GM15510 (cell line): ENCODE measurements around the gene GPATCH8.

ENCODE experiments used
- POLR2A ChIP-seq: IDR thresholded peaks from 3 replicates; pipeline ENCODE4 v1.6.1; 2011; ENCODE audit warnings: borderline replicate concordance; ENCODE audit not compliant: insufficient read length; ENCODE audit errors: extremely low read depth

Gene GPATCH8

DNA sequence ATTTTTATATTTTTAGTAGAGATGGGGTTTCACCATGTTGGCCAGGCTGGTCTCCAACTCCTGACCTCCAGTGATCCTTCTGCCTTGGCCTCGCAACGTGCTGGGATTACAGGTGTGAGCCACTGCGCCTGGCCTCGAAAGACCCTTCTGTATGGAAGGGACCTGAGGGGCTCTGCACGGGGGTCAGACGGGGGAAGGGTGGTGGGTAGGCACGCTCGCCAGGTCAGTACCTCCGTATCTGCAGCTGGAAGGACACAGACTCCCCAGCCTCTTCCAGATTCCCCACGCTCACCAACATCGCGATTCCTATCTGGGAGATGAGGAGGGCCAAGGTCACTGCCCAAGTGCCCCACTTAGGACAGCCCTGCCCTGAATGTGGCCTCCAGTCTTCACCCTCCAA lies 126.4 kb downstream of the GPATCH8 start:
- no peak for TF ChIP-seq POLR2A

GRCh38 chr17:44376124-44376523 lies 127.1 kb downstream of the GPATCH8 start:
- no peak for TF ChIP-seq POLR2A

DNA sequence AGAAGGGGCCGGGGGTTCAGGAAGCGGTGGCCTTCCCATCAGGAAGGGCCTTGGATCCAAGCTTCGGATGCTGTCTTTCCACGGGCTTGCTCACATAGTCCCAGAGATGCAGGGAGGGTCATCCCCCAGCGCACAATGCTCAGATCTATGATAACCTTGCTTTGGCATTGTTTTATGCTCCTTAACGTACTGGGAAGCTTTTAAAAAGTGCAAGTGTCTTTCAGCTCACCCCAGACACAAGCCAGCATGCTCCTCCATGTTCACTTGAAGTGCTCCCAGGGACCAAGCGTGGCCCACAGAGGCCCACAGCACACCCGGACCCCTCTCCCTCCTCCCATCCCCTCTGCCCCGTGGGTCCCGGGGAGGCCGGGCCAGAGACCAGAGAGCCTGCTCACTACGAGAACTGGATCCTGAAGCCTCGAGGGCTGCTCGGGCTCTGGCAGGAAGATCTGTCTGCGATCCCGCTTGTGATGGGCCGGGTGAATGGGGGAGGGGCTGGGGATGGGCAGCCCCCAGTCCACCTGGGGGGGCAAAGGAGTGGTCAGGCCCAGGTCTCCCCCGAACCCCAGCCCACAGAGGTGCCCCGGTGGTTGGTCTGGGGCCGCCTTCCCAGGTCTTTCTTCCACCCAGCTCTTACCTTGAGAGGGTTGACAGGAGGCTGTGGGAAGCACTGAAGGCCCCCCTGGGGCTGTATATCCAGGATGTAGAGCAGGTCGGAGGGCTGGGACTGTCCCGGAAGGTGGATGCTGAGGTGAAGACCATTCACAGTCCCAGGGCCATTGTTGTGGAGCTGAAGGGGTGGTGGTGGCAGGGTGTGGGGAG lies 127.8 kb downstream of the GPATCH8 start:
- TF ChIP-seq POLR2A, result no peak

- TF ChIP-seq POLR2A, result no peak
Measured at GRCh38 chr17:44374306-44375195, 128.7 kb downstream of the GPATCH8 start.

DNA sequence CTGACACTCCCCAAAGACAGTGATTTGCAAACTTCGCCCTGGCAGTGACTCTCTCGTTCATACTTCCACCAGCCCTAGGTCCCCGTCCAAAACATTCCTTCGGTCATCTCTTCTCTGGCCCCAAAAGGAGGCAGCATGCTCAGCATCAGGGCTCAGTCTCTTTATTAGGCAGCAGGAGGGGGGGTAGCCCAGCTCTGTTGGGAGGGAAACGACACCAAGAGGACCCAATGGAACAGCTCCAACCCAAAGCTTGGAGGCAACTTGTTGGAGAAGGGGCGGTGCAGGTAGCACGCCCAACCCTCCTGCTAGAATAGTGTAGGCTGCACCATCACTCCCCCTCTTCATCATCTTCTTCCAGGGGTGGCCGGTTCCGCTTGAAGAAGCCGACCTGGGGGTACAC lies 131.2 kb downstream of the GPATCH8 start:
- TF ChIP-seq POLR2A, result no peak

DNA sequence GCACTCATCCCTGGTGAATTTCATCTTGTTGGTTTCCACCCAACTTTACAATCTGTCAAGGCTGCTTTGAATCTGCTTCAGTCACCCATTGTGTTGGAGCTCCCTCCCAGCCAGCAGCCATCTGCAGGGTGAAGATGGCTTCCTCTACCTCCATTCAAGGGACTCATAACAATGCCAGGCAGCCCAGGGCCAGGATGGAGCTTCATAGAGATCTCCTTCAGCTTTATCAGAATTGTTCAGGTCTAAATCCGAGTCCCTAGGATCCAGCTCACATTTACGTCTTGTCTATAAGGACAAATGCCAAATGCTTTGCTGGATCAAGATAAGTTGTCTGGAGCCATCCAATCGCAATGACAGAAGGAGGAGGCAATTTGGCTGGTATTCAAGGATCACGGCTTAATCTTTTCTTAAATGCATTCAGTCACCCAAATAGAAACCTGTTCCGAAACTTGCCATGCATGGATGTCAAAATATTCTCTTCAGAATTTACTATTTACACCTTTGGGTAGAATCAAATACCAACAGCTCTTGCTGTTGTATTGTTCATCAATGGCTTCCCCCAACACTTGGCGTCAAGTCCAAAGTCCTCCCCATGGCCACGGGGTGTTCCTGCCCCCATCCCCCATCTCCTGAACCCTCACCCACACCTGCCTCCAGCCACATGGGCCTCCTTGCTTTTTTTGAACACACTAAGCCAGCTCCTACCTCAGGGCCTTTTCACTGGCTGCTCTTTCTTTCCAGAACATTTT lies 135.8 kb downstream of the GPATCH8 start:
- TF ChIP-seq POLR2A, result no peak

GRCh38 chr17:44363613-44364159 lies 139.5 kb downstream of the GPATCH8 start, which contains the start of gene FAM171A2:
Gene FAM171A2 (minus strand): TSS chr17:44363853. CDS start chr17:44363714, 139 bp downstream.
- no peak for TF ChIP-seq POLR2A

GRCh38 chr17:44362949-44363612 lies 140.1 kb downstream of the GPATCH8 start:
- no peak for TF ChIP-seq POLR2A

DNA sequence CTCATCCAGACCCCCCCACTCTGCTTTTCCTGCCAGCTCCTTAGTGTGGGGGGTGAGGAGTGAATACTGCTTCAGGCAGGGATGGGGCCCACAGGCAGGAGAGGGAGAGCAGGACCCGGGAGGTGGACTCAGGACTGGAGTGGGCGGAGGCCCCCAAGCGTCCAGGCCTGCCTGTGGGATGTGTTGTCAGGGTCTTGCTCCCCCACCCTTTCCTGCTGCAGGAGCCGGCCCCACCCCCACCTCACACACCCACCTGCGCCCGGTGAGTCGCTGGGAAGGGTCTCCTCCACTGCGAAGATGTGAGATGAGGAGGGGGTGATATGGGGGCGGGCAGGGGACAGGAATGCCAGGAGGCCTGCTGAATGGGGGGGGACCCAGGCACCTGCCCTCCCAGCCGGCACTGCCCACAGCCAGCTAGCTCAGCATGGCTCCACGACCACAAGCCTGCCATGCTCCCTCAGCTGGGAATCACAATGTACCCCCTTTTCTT lies 140.7 kb downstream of the GPATCH8 start:
- no peak for TF ChIP-seq POLR2A

DNA sequence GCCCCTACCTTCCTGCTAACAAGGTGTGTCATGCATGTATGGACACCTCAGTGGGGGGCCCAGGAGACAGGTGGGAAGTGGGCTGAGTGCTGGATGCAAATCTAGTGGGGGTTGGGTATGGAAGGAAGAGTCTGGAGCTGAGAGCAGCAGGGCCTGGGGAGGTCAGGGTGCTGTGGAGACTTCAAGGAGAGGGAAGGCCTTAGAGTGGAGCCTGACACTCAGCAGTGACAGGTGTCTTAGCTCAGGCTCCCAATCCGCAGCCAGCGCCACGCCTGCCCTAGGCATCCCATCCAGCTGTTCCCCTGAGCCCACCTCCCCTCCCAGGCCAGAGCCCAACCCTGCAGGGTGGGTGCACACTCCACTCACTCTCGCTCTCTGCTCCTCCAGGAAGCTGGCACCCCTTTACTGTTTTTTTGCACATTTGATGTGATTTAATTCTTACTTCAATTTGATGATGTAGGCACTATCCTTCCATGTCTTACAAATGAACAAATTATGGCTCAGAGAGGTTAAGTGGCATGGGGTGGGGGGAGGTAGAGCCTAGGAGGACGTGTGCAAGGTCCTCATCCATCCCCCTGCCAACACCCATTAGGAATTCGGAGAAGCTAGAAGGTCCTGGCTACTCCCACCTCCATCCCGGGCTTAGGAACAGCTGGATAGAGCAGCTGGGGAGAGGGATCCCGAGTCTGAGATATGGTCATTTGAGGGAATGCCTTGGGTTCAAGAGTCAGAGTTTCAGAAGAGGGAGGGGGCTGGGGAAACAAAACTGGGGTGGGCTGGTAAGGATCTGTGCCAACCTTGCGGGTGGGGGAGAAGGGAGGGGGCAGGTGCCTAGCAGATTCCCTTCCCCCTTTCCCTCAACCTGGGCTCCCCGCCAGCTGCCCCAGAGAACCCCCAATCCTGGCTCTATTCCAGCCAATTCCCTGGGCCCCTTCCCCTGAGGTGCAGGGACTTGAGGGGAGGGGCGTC lies 141.6 kb downstream of the GPATCH8 start:
- TF ChIP-seq POLR2A, result no peak

- no peak for TF ChIP-seq POLR2A
Measured at GRCh38 chr17:44360826-44361225, 142.4 kb downstream of the GPATCH8 start.

DNA sequence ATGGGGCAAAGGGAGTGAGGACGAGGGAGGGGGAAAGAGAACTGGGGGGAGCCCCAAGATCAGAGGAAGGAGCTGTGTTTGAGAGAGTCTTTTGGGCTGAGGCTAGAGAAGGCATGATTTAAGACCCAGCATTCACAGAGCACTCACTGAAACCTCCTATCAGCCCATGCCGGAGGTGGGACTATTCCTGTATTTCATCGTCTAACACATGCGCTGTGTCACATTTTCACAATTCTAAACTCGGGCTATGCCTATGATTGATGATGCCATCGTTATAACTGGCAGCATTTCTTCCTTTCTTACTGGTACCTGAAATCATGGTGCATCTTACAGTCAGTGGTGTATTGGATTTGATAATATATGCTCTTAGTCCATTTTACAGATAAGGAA lies 143.1 kb downstream of the GPATCH8 start:
- TF ChIP-seq POLR2A, result no peak
